OCI-LY7 (cell line): ENCODE results near the gene FTCDNL1. TPM values are rescaled to one million over a fixed set of nuclear protein-coding genes. Genes with fewer than 3 reads are reported as not detected.
A peak's percentile ranks its signal among the peaks of the same experiment; 100 is the strongest.

Source experiments
- BruUV-seq: library from RNA; stranded (reverse); fragments of 400-500 nt; replicated peaks from 2 replicates; lab custom pipeline; 2021; lab: Mats Ljungman, UMichigan
- CTCF ChIA-PET: fragments of 300-600 bp; sonication (Branson Sonifier 250); formaldehyde crosslinking; loops from one replicate; lab custom pipeline; 2022; ENCODE audit warnings: antibody characterized with exemption; ENCODE audit not compliant: unreplicated experiment; lab: Charles Lee
- POLR2A ChIA-PET: fragments of 300-600 bp; sonication (Branson Sonifier 250); formaldehyde crosslinking; loops from one replicate; lab custom pipeline; 2022; ENCODE audit warnings: antibody characterized with exemption; lab: Charles Lee
- DNase-seq: peaks from one replicate; pipeline ENCODE4 v3.0.0-alpha.2; 2015; ENCODE audit warnings: low spot score
- H2AFZ ChIP-seq: fragments of 200-600 bp; sonication (generic), shearing (Covaris generic); 2 replicates; pipeline ENCODE4 v1.6.1; 2014; ENCODE audit warnings: mild to moderate bottlenecking, antibody characterized with exemption, low read length, moderate library complexity
- H3K27ac ChIP-seq: fragments of 200-600 bp; sonication (generic); 2 replicates; pipeline ENCODE4 v1.5.1; 2014; ENCODE audit warnings: mixed run types, low read depth, mild to moderate bottlenecking, moderate library complexity, low read length, inconsistent platforms; ENCODE audit not compliant: poor library complexity, severe bottlenecking
- H3K36me3 ChIP-seq: fragments of 200-600 bp; sonication (generic); 2 replicates; pipeline ENCODE4 v1.6.1; 2014; ENCODE audit warnings: mild to moderate bottlenecking, antibody characterized with exemption, low read length, moderate library complexity, mixed read lengths; ENCODE audit not compliant: insufficient read depth
- H3K4me1 ChIP-seq: fragments of 200-600 bp; sonication (generic); 2 replicates; pipeline ENCODE4 v1.5.1; 2014; ENCODE audit warnings: mild to moderate bottlenecking, low read length; ENCODE audit not compliant: insufficient read depth, poor library complexity, severe bottlenecking
- H3K4me2 ChIP-seq: fragments of 200-600 bp; sonication (generic); 2 replicates; pipeline ENCODE4 v1.6.1; 2014; ENCODE audit warnings: mild to moderate bottlenecking, low read length
- H3K4me3 ChIP-seq: fragments of 200-600 bp; sonication (generic); 2 replicates; pipeline ENCODE4 v1.5.1; 2014; ENCODE audit warnings: mild to moderate bottlenecking, low read depth, low read length; ENCODE audit not compliant: poor library complexity, severe bottlenecking
- H3K79me2 ChIP-seq: fragments of 200-600 bp; sonication (generic); 2 replicates; pipeline ENCODE4 v1.6.1; 2016; ENCODE audit warnings: low read depth, mild to moderate bottlenecking, low read length, moderate library complexity, mixed read lengths; ENCODE audit not compliant: insufficient read depth
- H3K9me2 ChIP-seq: fragments of 200-600 bp; sonication (generic); 2 replicates; pipeline ENCODE4 v1.6.1; 2016; ENCODE audit warnings: mild to moderate bottlenecking, low read length, mixed read lengths; ENCODE audit not compliant: insufficient read depth
- H3K9me3 ChIP-seq: fragments of 200-600 bp; sonication (generic); 2 replicates; pipeline ENCODE4 v1.6.1; 2014; ENCODE audit warnings: mild to moderate bottlenecking, mixed run types, low read length, mixed read lengths
- H4K20me1 ChIP-seq: fragments of 200-600 bp; sonication (generic); 2 replicates; pipeline ENCODE4 v1.6.1; 2014; ENCODE audit warnings: mild to moderate bottlenecking, antibody characterized with exemption, low read length, moderate library complexity, mixed read lengths; ENCODE audit not compliant: insufficient read depth
- CTCF ChIP-seq: fragments of 200-600 bp; sonication (generic); conservative IDR thresholded peaks from 2 replicates; pipeline ENCODE4 v1.5.1; 2014; ENCODE audit warnings: mild to moderate bottlenecking, antibody characterized with exemption, low read length, moderate library complexity, mixed read lengths
- EZH2phosphoT487 ChIP-seq: fragments of 200-600 bp; sonication (generic); IDR thresholded peaks from 2 replicates; pipeline ENCODE4 v1.6.1; 2018; ENCODE audit warnings: low read depth, borderline replicate concordance, mild to moderate bottlenecking, mixed run types, antibody characterized with exemption, low read length, moderate library complexity, mixed read lengths
- intact Hi-C: fragments of 100-400 bp; cut with micrococcal nuclease; formaldehyde crosslinking; loops from one replicate; pipeline ENCODE4 v1.10.0; 2022; ENCODE audit not compliant: unreplicated experiment
- total RNA-seq, 2 experiments: library from RNA; depleted of rRNA in 1 of 2; stranded (reverse); fragments of >200 nt in 1 of 2; shearing (Covaris generic) in 1 of 2; gene quantifications; 2 replicates each; pipeline ENCODE4 v1.2.3, GENCODE V29; 2014 to 2022

Gene FTCDNL1
- total RNA-seq, 2 experiments from 2014 or later, result 0.40 to 0.54 TPM

- BruUV-seq, result no TSS peak
Measured at GRCh38 chr2:199775267-199775666, 75.7 kb downstream of the FTCDNL1 start.

GRCh38 chr2:199772035-199772976 is 78.7 kb downstream of the FTCDNL1 start:
- H3K9me2 ChIP-seq, result no peaks in the 10 kb centered on the region
- H3K9me3 ChIP-seq, result no peaks in the 10 kb centered on the region
- intact Hi-C loops, result no loop called here
- no peak overlapping the region for H3K27ac ChIP-seq
- H3K79me2 ChIP-seq, result no peaks in the 10 kb centered on the region
- H2AFZ ChIP-seq, result peak overlapping the region; percentile 10; the same call in 1 of the 2 replicates
- H4K20me1 ChIP-seq, result no peaks in the 10 kb centered on the region
- H3K4me3 ChIP-seq, result no peak overlapping the region
- H3K4me2 ChIP-seq, result no peak overlapping the region
- DNase-seq, result no peak
- peaks cover 2% of the 10 kb centered on the region for H3K4me1 ChIP-seq
- H3K36me3 ChIP-seq, result no peaks in the 10 kb centered on the region
- ChIA-PET CTCF (no interaction called here), POLR2A (interaction anchor here (0.6 to 1.4 kb wide), 3 partner anchors 21 to 1460 kb away, joined by 3 to 4 read pairs (median 3); no protein-coding TSS in a partner anchor)
- no TSS peak for BruUV-seq
- no peak for TF ChIP-seq EZH2phosphoT487
- no peak for TF ChIP-seq CTCF

More at GRCh38 chr2:199775267-199775666, 75.7 kb downstream of the FTCDNL1 start:
- ChIA-PET CTCF (no interaction called here), POLR2A (interaction anchor here (1.0 kb wide), 1 partner anchor 22 kb away, joined by 3 read pairs; no protein-coding TSS in a partner anchor)
- peaks cover 22% of the 10 kb centered on the region for H3K4me1 ChIP-seq
- TF ChIP-seq EZH2phosphoT487, result no peak
- no peak for TF ChIP-seq CTCF
- H3K27ac ChIP-seq, result no peak overlapping the region
- H3K79me2 ChIP-seq, result no peaks in the 10 kb centered on the region
- DNase-seq, result no peak
- no peaks in the 10 kb centered on the region; the same call in 1 of the 2 replicates for H3K36me3 ChIP-seq
- H4K20me1 ChIP-seq, result no peaks in the 10 kb centered on the region
- H2AFZ ChIP-seq, result no peak overlapping the region
- intact Hi-C loops, result no loop called here
- H3K9me2 ChIP-seq, result no peaks in the 10 kb centered on the region
- H3K4me2 ChIP-seq, result no peak overlapping the region
- H3K4me3 ChIP-seq, result no peak overlapping the region
- H3K9me3 ChIP-seq, result no peaks in the 10 kb centered on the region

- no peaks in the 10 kb centered on the region for H3K79me2 ChIP-seq
- no peaks in the 10 kb centered on the region for H4K20me1 ChIP-seq
- no peaks in the 10 kb centered on the region for H3K4me1 ChIP-seq
- intact Hi-C loops, result no loop called here
- POLR2A ChIA-PET, result interaction anchor here (0.6 to 1.4 kb wide), 2 partner anchors 20 to 88 kb away, joined by 3 to 4 read pairs; no protein-coding TSS in a partner anchor
- H3K4me2 ChIP-seq, result no peak overlapping the region
- BruUV-seq, result no TSS peak
- no peak for DNase-seq
- H3K9me2 ChIP-seq, result no peaks in the 10 kb centered on the region
- TF ChIP-seq CTCF, result no peak
- no peak for TF ChIP-seq EZH2phosphoT487
- H3K36me3 ChIP-seq, result no peaks in the 10 kb centered on the region
- H3K9me3 ChIP-seq, result no peaks in the 10 kb centered on the region
- H2AFZ ChIP-seq, result no peak overlapping the region
- no peak overlapping the region for H3K4me3 ChIP-seq
- CTCF ChIA-PET, result no interaction called here
- H3K27ac ChIP-seq, result no peak overlapping the region
Measured at GRCh38 chr2:199770716-199771115, 80.3 kb downstream of the FTCDNL1 start.
